ENCODE measurements around the gene CPE. TPM values are rescaled to one million over a fixed set of nuclear protein-coding genes. Genes with fewer than 3 reads are reported as not detected.

Gene CPE
- total RNA-seq, 2 experiments from 2014 or later, result not detected

- BruUV-seq (replicated peaks), result no TSS peak
Observed at GRCh38 chr4:165426331-165426730, 47.5 kb downstream of the CPE start.

GRCh38 chr4:165426823-165427222 is 48.0 kb downstream of the CPE start:
- no TSS peak for BruUV-seq (replicated peaks)
- no peak overlapping the region for H3K27ac ChIP-seq (ENCODE audit: low read depth, low read length, poor library complexity, severe bottlenecking)
- no peak for TF ChIP-seq EZH2phosphoT487 (IDR thresholded peaks at IDR 0.05; ENCODE audit: borderline replicate concordance, low read depth, low read length)
- TF ChIP-seq CTCF (conservative IDR thresholded peaks at IDR 0.05; ENCODE audit: low read length), result no peak
- no peak overlapping the region for H2AFZ ChIP-seq (ENCODE audit: low read length)
- intact Hi-C loops (cut with micrococcal nuclease; ENCODE audit: unreplicated experiment), result no loop called here
- H3K4me2 ChIP-seq (ENCODE audit: low read length), result no peak overlapping the region
- ChIA-PET POLR2A (no interaction called here), CTCF (ENCODE audit: unreplicated experiment) (no interaction called here)
- H3K36me3 ChIP-seq (ENCODE audit: insufficient read depth, low read length), result no peaks in the 10 kb centered on the region
- H3K4me1 ChIP-seq (ENCODE audit: insufficient read depth, low read length, poor library complexity, severe bottlenecking), result no peaks in the 10 kb centered on the region
- 0 out of 2 replicates have a peak, but pooled peaks cover 3% of the 10 kb centered on the region for H3K9me3 ChIP-seq (ENCODE audit: low read length)
- no peak for DNase-seq (ENCODE audit: low spot score)
- no peaks in the 10 kb centered on the region for H3K79me2 ChIP-seq (ENCODE audit: insufficient read depth, low read depth, low read length)
- no peaks in the 10 kb centered on the region for H4K20me1 ChIP-seq (ENCODE audit: insufficient read depth, low read length)
- H3K9me2 ChIP-seq (ENCODE audit: insufficient read depth, low read length), result no peaks in the 10 kb centered on the region
- no peak overlapping the region for H3K4me3 ChIP-seq (ENCODE audit: low read depth, low read length, poor library complexity, severe bottlenecking)

More at GRCh38 chr4:165426331-165426730, 47.5 kb downstream of the CPE start:
- no peak for DNase-seq (ENCODE audit: low spot score)
- Histone ChIP-seq H3K4me2 (ENCODE audit: low read length) (no peak overlapping the region), H3K9me2 (ENCODE audit: insufficient read depth, low read length) (no peaks in the 10 kb centered on the region), H3K36me3 (ENCODE audit: insufficient read depth, low read length) (no peaks in the 10 kb centered on the region), H2AFZ (ENCODE audit: low read length) (no peak overlapping the region), H3K79me2 (ENCODE audit: insufficient read depth, low read depth, low read length) (no peaks in the 10 kb centered on the region), H3K4me3 (ENCODE audit: low read depth, low read length, poor library complexity, severe bottlenecking) (no peak overlapping the region), H4K20me1 (ENCODE audit: insufficient read depth, low read length) (no peaks in the 10 kb centered on the region), H3K9me3 (ENCODE audit: low read length) (0 out of 2 replicates have a peak, but pooled peaks cover 3% of the 10 kb centered on the region), H3K27ac (ENCODE audit: low read depth, low read length, poor library complexity, severe bottlenecking) (no peak overlapping the region), H3K4me1 (ENCODE audit: insufficient read depth, low read length, poor library complexity, severe bottlenecking) (no peaks in the 10 kb centered on the region)
- intact Hi-C loops (cut with micrococcal nuclease; ENCODE audit: unreplicated experiment), result no loop called here
- CTCF ChIA-PET (ENCODE audit: unreplicated experiment), result no interaction called here
- no peak for TF ChIP-seq EZH2phosphoT487 (IDR thresholded peaks at IDR 0.05; ENCODE audit: borderline replicate concordance, low read depth, low read length)
- POLR2A ChIA-PET, result interaction anchor here (0.6 kb wide), 2 partner anchors 35 to 1317 kb away, joined by 5 to 7 read pairs; no protein-coding TSS in a partner anchor

- H3K79me2 ChIP-seq (ENCODE audit: insufficient read depth, low read depth, low read length), result no peaks in the 10 kb centered on the region
- no peak overlapping the region for H3K4me2 ChIP-seq (ENCODE audit: low read length)
- TF ChIP-seq CTCF (conservative IDR thresholded peaks at IDR 0.05; ENCODE audit: low read length), result no peak
- H3K36me3 ChIP-seq (ENCODE audit: insufficient read depth, low read length), result no peaks in the 10 kb centered on the region
- intact Hi-C loops (cut with micrococcal nuclease; ENCODE audit: unreplicated experiment), result no loop called here
- H2AFZ ChIP-seq (ENCODE audit: low read length), result no peak overlapping the region
- no peak overlapping the region for H3K27ac ChIP-seq (ENCODE audit: low read depth, low read length, poor library complexity, severe bottlenecking)
- H3K4me1 ChIP-seq (ENCODE audit: insufficient read depth, low read length, poor library complexity, severe bottlenecking), result no peaks in the 10 kb centered on the region
- ChIA-PET POLR2A (interaction anchor here (1.9 kb wide), 1 partner anchor 13 kb away, joined by 6 read pairs; no protein-coding TSS in a partner anchor), CTCF (ENCODE audit: unreplicated experiment) (no interaction called here)
- 0 out of 2 replicates have a peak, but pooled peaks cover 3% of the 10 kb centered on the region for H3K9me3 ChIP-seq (ENCODE audit: low read length)
- no peaks in the 10 kb centered on the region for H4K20me1 ChIP-seq (ENCODE audit: insufficient read depth, low read length)
- DNase-seq (ENCODE audit: low spot score), result no peak
- no TSS peak for BruUV-seq (replicated peaks)
- no peaks in the 10 kb centered on the region for H3K9me2 ChIP-seq (ENCODE audit: insufficient read depth, low read length)
- H3K4me3 ChIP-seq (ENCODE audit: low read depth, low read length, poor library complexity, severe bottlenecking), result no peak overlapping the region
Observed at GRCh38 chr4:165428957-165429356, 50.1 kb downstream of the CPE start.
